Smooth muscle cell (in vitro differentiated cells): ENCODE results near the gene COL25A1. TPM values are rescaled to one million over a fixed set of nuclear protein-coding genes. Genes with fewer than 3 reads are reported as not detected.

Experiments
- DNase-seq: peaks from one replicate; lab custom pipeline; 2025; ENCODE audit not compliant: unreplicated experiment; lab: John Stamatoyannopoulos, UW
- H2AFZ ChIP-seq: fragments of 200-600 bp; sonication (generic); 2 replicates; pipeline ENCODE4 v1.6.0; 2016; ENCODE audit warnings: antibody characterized with exemption, low read depth, mild to moderate bottlenecking
- H3F3A ChIP-seq: fragments of 200-600 bp; sonication (generic); 2 replicates; pipeline ENCODE4 v1.6.0; 2017; ENCODE audit warnings: antibody characterized with exemption, low read depth
- H3K27ac ChIP-seq: fragments of 200-600 bp; sonication (generic); 2 replicates; pipeline ENCODE4 v1.5.1; 2016; ENCODE audit warnings: low read depth, mild to moderate bottlenecking
- H3K27me3 ChIP-seq: fragments of 200-600 bp; sonication (generic); 2 replicates; pipeline ENCODE4 v1.6.1; 2016; ENCODE audit warnings: low read depth, mild to moderate bottlenecking
- H3K36me3 ChIP-seq: fragments of 200-600 bp; sonication (generic); 2 replicates; pipeline ENCODE4 v1.5.1; 2016; ENCODE audit warnings: low read depth
- H3K4me1 ChIP-seq: fragments of 200-600 bp; sonication (generic); 2 replicates; pipeline ENCODE4 v1.5.1; 2016; ENCODE audit warnings: low read depth
- H3K4me2 ChIP-seq: fragments of 200-600 bp; sonication (generic); 2 replicates; pipeline ENCODE4 v1.6.0; 2016; ENCODE audit warnings: mild to moderate bottlenecking
- H3K4me3 ChIP-seq: fragments of 200-600 bp; sonication (generic); 2 replicates; pipeline ENCODE4 v1.5.1; 2016; ENCODE audit warnings: mild to moderate bottlenecking
- H3K79me2 ChIP-seq: fragments of 200-600 bp; sonication (generic); 2 replicates; pipeline ENCODE4 v1.6.0; 2016; ENCODE audit warnings: low read depth, mild to moderate bottlenecking
- H3K9ac ChIP-seq: fragments of 200-600 bp; sonication (generic); 2 replicates; pipeline ENCODE4 v1.6.0; 2016; ENCODE audit warnings: low read depth
- H3K9me3 ChIP-seq: fragments of 200-600 bp; sonication (generic); replicated peaks from 2 replicates; pipeline ENCODE4 v1.5.1; 2016; ENCODE audit warnings: low read depth
- H4K20me1 ChIP-seq: fragments of 200-600 bp; sonication (generic); 2 replicates; pipeline ENCODE4 v1.6.0; 2016; ENCODE audit warnings: low read depth
- WGBS: methylation state at CpG from one replicate; pipeline ENCODE4 v1.1.7; 2016; ENCODE audit warnings: low lambda C conversion rate; 5-methylcytosine and 5-hydroxymethylcytosine counted together
- polyA plus RNA-seq: library from polyadenylated mRNA; unstranded; fragments of >200 nt; fragmentation: Nextera tagmentation; extraction: Ambion mirVana; gene quantifications from 2 replicates; pipeline ENCODE4 v1.2.1, GENCODE V29; 2016
- total RNA-seq: library from RNA; depleted of rRNA; stranded (reverse); fragments of >200 nt; gene quantifications from 2 replicates; pipeline ENCODE4 v1.2.3, GENCODE V29; 2014
- TF ChIP-seq, protein P1 (sequence below): fragments of 200-600 bp; sonication (generic); IDR thresholded peaks from 2 replicates; pipeline ENCODE4 v1.5.1; 2017; ENCODE audit warnings: borderline replicate concordance, mild to moderate bottlenecking, antibody characterized with exemption; ENCODE audit not compliant: insufficient read depth, poor library complexity, severe bottlenecking

COL25A1 gene
- total and polyA plus RNA-seq, 2 experiments from 2014 or later, result 2.9 to 4.7 TPM

DNA sequence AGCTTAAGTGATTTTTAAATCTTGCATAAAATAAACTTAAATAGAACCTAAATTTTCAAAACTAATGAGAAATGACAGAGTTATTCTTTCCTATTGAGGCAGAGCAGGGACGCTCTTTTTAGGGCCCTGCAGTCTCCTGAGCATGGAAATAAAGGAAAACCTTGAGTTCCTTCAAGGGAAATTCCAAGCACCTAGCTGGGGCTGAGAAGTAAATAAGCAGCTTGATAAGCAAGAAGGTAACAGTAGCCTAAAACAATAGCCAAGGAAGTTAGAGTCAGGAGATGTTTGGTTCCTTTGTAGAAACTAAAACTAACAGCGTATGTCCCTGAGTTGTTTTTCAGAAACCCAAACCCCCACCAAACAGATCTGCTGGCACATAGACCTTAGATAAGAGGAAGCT, 174.6 kb downstream of the COL25A1 start:
- WGBS, result 98% methylated on average over 2 of the region's 2 CpGs
- no peak for DNase-seq
- Histone ChIP-seq H3K27ac (no peak overlapping the region), H3K79me2 (no peaks in the 10 kb centered on the region), H3K4me2 (no peak overlapping the region), H3K9me3 (no peaks in the 10 kb centered on the region), H3K9ac (no peak overlapping the region), H3K4me3 (no peak overlapping the region), H3K36me3 (no peaks in the 10 kb centered on the region), H3K27me3 (no peaks in the 10 kb centered on the region), H3K4me1 (no peaks in the 10 kb centered on the region), H3F3A (no peaks in the 10 kb centered on the region), H2AFZ (no peak overlapping the region), H4K20me1 (no peaks in the 10 kb centered on the region)
- TF ChIP-seq, protein P1, sequence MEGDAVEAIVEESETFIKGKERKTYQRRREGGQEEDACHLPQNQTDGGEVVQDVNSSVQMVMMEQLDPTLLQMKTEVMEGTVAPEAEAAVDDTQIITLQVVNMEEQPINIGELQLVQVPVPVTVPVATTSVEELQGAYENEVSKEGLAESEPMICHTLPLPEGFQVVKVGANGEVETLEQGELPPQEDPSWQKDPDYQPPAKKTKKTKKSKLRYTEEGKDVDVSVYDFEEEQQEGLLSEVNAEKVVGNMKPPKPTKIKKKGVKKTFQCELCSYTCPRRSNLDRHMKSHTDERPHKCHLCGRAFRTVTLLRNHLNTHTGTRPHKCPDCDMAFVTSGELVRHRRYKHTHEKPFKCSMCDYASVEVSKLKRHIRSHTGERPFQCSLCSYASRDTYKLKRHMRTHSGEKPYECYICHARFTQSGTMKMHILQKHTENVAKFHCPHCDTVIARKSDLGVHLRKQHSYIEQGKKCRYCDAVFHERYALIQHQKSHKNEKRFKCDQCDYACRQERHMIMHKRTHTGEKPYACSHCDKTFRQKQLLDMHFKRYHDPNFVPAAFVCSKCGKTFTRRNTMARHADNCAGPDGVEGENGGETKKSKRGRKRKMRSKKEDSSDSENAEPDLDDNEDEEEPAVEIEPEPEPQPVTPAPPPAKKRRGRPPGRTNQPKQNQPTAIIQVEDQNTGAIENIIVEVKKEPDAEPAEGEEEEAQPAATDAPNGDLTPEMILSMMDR, result no peak

DNA sequence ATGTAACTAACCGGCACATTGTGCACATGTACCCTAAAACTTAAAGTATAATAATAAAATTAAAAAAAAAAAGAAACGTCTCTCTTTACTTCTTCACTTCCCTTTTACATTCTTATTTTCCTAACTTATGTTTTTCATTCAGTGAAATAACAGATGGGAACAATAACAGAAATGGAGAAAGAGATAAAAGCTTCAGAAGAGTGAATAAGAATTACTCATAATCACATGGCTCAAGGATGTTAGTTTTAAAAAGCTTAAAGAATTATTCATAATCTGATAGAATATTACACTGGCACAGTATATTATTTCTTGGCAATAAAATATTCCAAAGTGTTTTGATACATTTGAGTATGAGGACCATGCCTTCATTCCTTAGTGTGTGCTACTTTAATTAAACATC, 175.6 kb downstream of the COL25A1 start:
- Histone ChIP-seq H3K4me1 (no peaks in the 10 kb centered on the region), H3K9ac (no peak overlapping the region), H3K4me2 (no peak overlapping the region), H3K9me3 (no peaks in the 10 kb centered on the region), H3K27me3 (no peaks in the 10 kb centered on the region), H2AFZ (no peak overlapping the region), H3K27ac (no peak overlapping the region), H3F3A (no peaks in the 10 kb centered on the region), H3K4me3 (no peak overlapping the region), H3K36me3 (no peaks in the 10 kb centered on the region), H3K79me2 (no peaks in the 10 kb centered on the region), H4K20me1 (no peaks in the 10 kb centered on the region)
- DNase-seq, result no peak
- TF ChIP-seq, protein P1, result no peak
- 94% methylated on average over 2 of the region's 2 CpGs for WGBS

DNA sequence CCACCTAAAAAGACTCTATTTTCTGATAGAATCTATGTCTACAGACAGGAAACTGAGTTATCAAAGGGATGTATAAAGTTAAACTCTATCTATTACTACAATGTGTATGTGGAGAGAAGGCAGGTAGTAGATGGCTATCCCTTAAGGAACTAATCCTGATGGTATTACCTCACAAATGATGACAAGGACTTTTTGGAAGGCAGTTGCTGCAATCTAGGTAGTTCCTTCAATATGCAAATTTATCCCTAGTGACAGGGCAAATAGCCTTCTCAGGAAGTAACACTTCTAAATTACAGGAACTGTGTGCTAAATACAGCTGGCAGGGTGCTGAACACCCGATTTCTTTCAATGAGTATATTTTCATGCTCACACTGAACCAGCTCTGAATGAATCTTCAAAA, 177.4 kb downstream of the COL25A1 start:
- Histone ChIP-seq H3K4me2 (no peak overlapping the region), H3K4me1 (no peaks in the 10 kb centered on the region), H2AFZ (no peak overlapping the region), H3K9ac (no peak overlapping the region), H3F3A (no peaks in the 10 kb centered on the region), H3K9me3 (no peaks in the 10 kb centered on the region), H4K20me1 (no peaks in the 10 kb centered on the region), H3K36me3 (no peaks in the 10 kb centered on the region), H3K4me3 (no peak overlapping the region), H3K79me2 (no peaks in the 10 kb centered on the region), H3K27ac (no peak overlapping the region), H3K27me3 (no peaks in the 10 kb centered on the region)
- TF ChIP-seq, protein P1, result no peak
- WGBS, result 56% methylated on average over 1 of the region's 1 CpG
- no peak for DNase-seq

DNA sequence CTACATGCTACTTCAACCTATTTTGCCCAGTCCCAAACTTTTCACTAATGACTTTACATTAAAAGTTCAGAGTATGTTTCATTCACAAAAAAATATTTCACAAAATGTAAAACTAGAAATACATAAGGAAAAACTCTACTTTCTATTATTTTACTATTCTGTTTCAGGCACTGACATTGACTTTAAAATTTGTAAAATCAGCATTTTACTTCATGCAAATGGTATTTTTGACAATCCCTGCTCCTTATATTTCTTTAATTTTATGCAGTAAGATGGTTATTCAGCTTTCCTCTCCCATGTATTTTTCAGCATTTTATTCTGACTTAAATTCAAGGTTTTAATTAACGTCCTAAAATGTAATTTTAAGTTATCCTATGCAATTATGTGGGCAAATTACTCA, 178.5 kb downstream of the COL25A1 start:
- no peak for DNase-seq
- H3K9ac ChIP-seq, result no peak overlapping the region
- H3K27me3 ChIP-seq, result no peaks in the 10 kb centered on the region
- H3K79me2 ChIP-seq, result no peaks in the 10 kb centered on the region
- H3K4me3 ChIP-seq, result no peak overlapping the region
- H2AFZ ChIP-seq, result no peak overlapping the region
- WGBS, result 84% methylated on average over 1 of the region's 1 CpG
- no peaks in the 10 kb centered on the region for H3K36me3 ChIP-seq
- TF ChIP-seq, protein P1, result no peak
- H4K20me1 ChIP-seq, result no peaks in the 10 kb centered on the region
- no peak overlapping the region for H3K4me2 ChIP-seq
- H3K4me1 ChIP-seq, result no peaks in the 10 kb centered on the region
- H3K27ac ChIP-seq, result no peak overlapping the region
- H3F3A ChIP-seq, result no peaks in the 10 kb centered on the region
- no peaks in the 10 kb centered on the region for H3K9me3 ChIP-seq
